Endothelial cell of umbilical vein (primary cell): ENCODE data around the gene SNX25. TPM values are rescaled to one million over a fixed set of nuclear protein-coding genes. Genes with fewer than 3 reads are reported as not detected.

Experiments used
- BruUV-seq: library from RNA; stranded (reverse); fragments of 400-500 nt; replicated peaks from 2 replicates; lab custom pipeline; 2021; lab: Mats Ljungman, UMichigan
- CTCF ChIA-PET: fragments of 300-600, 350-600 bp; sonication (Branson Sonifier 250); formaldehyde crosslinking; loops from one replicate; lab custom pipeline; 2021; ENCODE audit warnings: antibody characterized with exemption, inconsistent platforms; lab: Charles Lee
- POLR2A ChIA-PET: fragments of 300-600, 350-600 bp; sonication (Branson Sonifier 250); formaldehyde crosslinking; loops from one replicate; lab custom pipeline; 2021; ENCODE audit warnings: antibody characterized with exemption, inconsistent platforms; lab: Charles Lee
- DNase-seq: peaks from one replicate; pipeline ENCODE4 v3.0.0-alpha.2; 2011; ENCODE audit warnings: low read depth, low spot score
- FAIRE-seq: peaks from 2 replicates; lab custom pipeline; 2011; peaks lifted over from hg19 to GRCh38; lab: Jason Lieb, UNC
- H2AFZ ChIP-seq: 2 replicates; pipeline ENCODE4 v1.6.0; 2012; ENCODE audit warnings: low read depth, low read length, control low read depth, inconsistent platforms
- H3K27ac ChIP-seq: 2 replicates; pipeline ENCODE4 v1.5.1; 2011; ENCODE audit warnings: low read depth, mild to moderate bottlenecking, control low read depth, low read length, moderate library complexity; ENCODE audit not compliant: insufficient read depth
- H3K27me3 ChIP-seq, 2 experiments: 2 replicates each; pipeline versions ENCODE4 v1.6.0 to v1.6.1; 2011; ENCODE audit warnings: low read length in 2 of 2, mixed read lengths in 1 of 2; ENCODE audit not compliant: control insufficient read depth in 2 of 2, insufficient read depth in 2 of 2
- H3K36me3 ChIP-seq, 2 experiments: 2 replicates in 1 of 2; 3 replicates in 1 of 2; pipeline ENCODE4 v1.5.1; 2011; ENCODE audit warnings: low read length in 2 of 2, mild to moderate bottlenecking in 1 of 2, moderate library complexity in 1 of 2; ENCODE audit not compliant: control insufficient read depth in 2 of 2, insufficient read depth in 2 of 2; ENCODE audit errors: extremely low read depth in 1 of 2
- H3K4me1 ChIP-seq: 3 replicates; pipeline ENCODE4 v1.5.1; 2011; ENCODE audit warnings: mild to moderate bottlenecking, low read length; ENCODE audit not compliant: control insufficient read depth, insufficient read depth; ENCODE audit errors: extremely low read depth
- H3K4me2 ChIP-seq: 2 replicates; pipeline ENCODE4 v1.6.1; 2011; ENCODE audit warnings: low read length, control low read depth, mixed read lengths; ENCODE audit not compliant: insufficient read depth
- H3K4me3 ChIP-seq, 3 experiments: fragments of 200-600 bp in 1 of 3; sonication (generic), shearing (Covaris generic) in 1 of 3; replicated peaks in 1 of 3; 2 replicates each; pipeline ENCODE4 v1.5.1; 2011 to 2016; ENCODE audit warnings: control low read depth in 3 of 3, low read length in 3 of 3, mild to moderate bottlenecking in 2 of 3, inconsistent platforms in 1 of 3, low read depth in 1 of 3, moderate library complexity in 1 of 3; ENCODE audit not compliant: insufficient read depth in 1 of 3
- H3K79me2 ChIP-seq: 2 replicates; pipeline ENCODE4 v1.6.0; 2012; ENCODE audit warnings: low read length, inconsistent platforms; ENCODE audit not compliant: control insufficient read depth, insufficient read depth
- H3K9ac ChIP-seq: replicated peaks from 2 replicates; pipeline ENCODE3; 2011; ENCODE audit warnings: low read length, control low read depth; ENCODE audit not compliant: insufficient read depth; ENCODE audit errors: extremely low read depth
- H3K9me1 ChIP-seq: replicated peaks from 3 replicates; pipeline ENCODE4 v1.6.0; 2011; ENCODE audit warnings: mild to moderate bottlenecking, low read length; ENCODE audit not compliant: control insufficient read depth, insufficient read depth; ENCODE audit errors: extremely low read depth
- H3K9me3 ChIP-seq: replicated peaks from 2 replicates; pipeline ENCODE4 v1.5.1; 2012; ENCODE audit warnings: low read length, inconsistent platforms; ENCODE audit not compliant: control insufficient read depth, insufficient read depth
- H4K20me1 ChIP-seq: replicated peaks from 2 replicates; pipeline ENCODE3; 2011; ENCODE audit warnings: mild to moderate bottlenecking, low read length; ENCODE audit not compliant: control insufficient read depth, insufficient read depth; ENCODE audit errors: extremely low read depth
- CTCF ChIP-seq, 2 donors: IDR thresholded peaks; 1 replicate in 1 of 2; 2 replicates in 1 of 2; pipeline ENCODE4 v1.5.1; 2011; ENCODE audit warnings: low read length in 2 of 2, mild to moderate bottlenecking in 2 of 2, moderate library complexity in 2 of 2, control low read depth in 1 of 2, inconsistent platforms in 1 of 2, low read depth in 1 of 2; ENCODE audit not compliant: insufficient read depth in 1 of 2; ENCODE audit errors: extremely low read depth in 1 of 2
- EZH2 ChIP-seq: IDR thresholded peaks from 2 replicates; pipeline ENCODE4 v1.6.1; 2012; ENCODE audit warnings: borderline replicate concordance, low read depth, mild to moderate bottlenecking, moderate library complexity, low read length, inconsistent platforms; ENCODE audit not compliant: severe bottlenecking
- FOS ChIP-seq: IDR thresholded peaks from 2 replicates; pipeline ENCODE4 v1.6.1; 2011; ENCODE audit warnings: mild to moderate bottlenecking, low read length, moderate library complexity, borderline replicate concordance; ENCODE audit not compliant: insufficient read depth
- GATA2 ChIP-seq: IDR thresholded peaks from 2 replicates; pipeline ENCODE4 v1.7.0; 2011; ENCODE audit warnings: low read depth, mild to moderate bottlenecking, moderate library complexity, mixed read lengths, low read length; ENCODE audit not compliant: insufficient read length, insufficient read depth
- JUN ChIP-seq: IDR thresholded peaks from 2 replicates; pipeline ENCODE4 v1.6.1; 2011; ENCODE audit warnings: borderline replicate concordance, low read depth; ENCODE audit not compliant: insufficient read length, insufficient read depth
- MAX ChIP-seq: IDR thresholded peaks from 2 replicates; pipeline ENCODE4 v1.6.1; 2011; ENCODE audit not compliant: insufficient read depth, insufficient read length
- MYC ChIP-seq: IDR thresholded peaks from one replicate; pipeline ENCODE4 v1.6.1; 2011; ENCODE audit warnings: mild to moderate bottlenecking, low read depth, low read length
- POLR2A ChIP-seq: IDR thresholded peaks from 2 replicates; pipeline ENCODE4 v1.6.1; 2012; ENCODE audit warnings: low read depth, mild to moderate bottlenecking, control low read depth, low read length
- POLR2AphosphoS5 ChIP-seq: IDR thresholded peaks from 2 replicates; pipeline ENCODE4 v1.6.1; 2012; ENCODE audit warnings: low read depth, mild to moderate bottlenecking, control low read depth, low read length, moderate library complexity; ENCODE audit not compliant: insufficient read depth
- dilution Hi-C: fragments of 300-500 bp; cut with MboI; formaldehyde crosslinking; loops from one replicate; pipeline ENCODE4 v1.15.0; 2019; ENCODE audit warnings: low sequenced_read_pairs; ENCODE audit not compliant: extremely low pct_ligation_motif_present
- intact Hi-C: fragments of 100-400 bp; cut with micrococcal nuclease; formaldehyde crosslinking; loops from one replicate; pipeline ENCODE4 v1.10.0; 2022
- polyA plus RNA-seq, 4 experiments: library from polyadenylated mRNA; depleted of rRNA in 3 of 4; stranded (reverse) in 3 of 4; unstranded in 1 of 4; fragments of >200 nt; gene quantifications; 2 replicates each; pipeline versions ENCODE4 v1.2.1 to v1.2.3, GENCODE V29; 2011 to 2012; ENCODE audit warnings: missing spikeins in 1 of 4
- total RNA-seq: library from RNA; stranded (reverse); gene quantifications from 2 replicates; pipeline ENCODE4 v1.2.3, GENCODE V29; 2021

SNX25 gene
- total and polyA plus RNA-seq, 2 donors (not counting 3 experiments of a cell fraction or from before 2014, with no cell fraction given), result 6.6 to 16.1 TPM

- no peaks in the 10 kb centered on the region for H3K9me3 ChIP-seq
- DNase-seq, result peak; percentile 90
- H3K36me3 ChIP-seq, result no peaks in the 10 kb centered on the region
- H3K27ac ChIP-seq, result peak within 1 kb of the TSS; percentile 79
- H3K4me3 ChIP-seq, result peak within 1 kb of the TSS; percentile 60 to 89 (median 64)
- TF ChIP-seq POLR2AphosphoS5 (peak; percentile 78), GATA2 (no peak), MYC (no peak), EZH2 (no peak), MAX (peak; percentile 56), CTCF (IDR thresholded peaks at IDR 0.05; ENCODE audit: extremely low read depth in 1 of 2, insufficient read depth in 1 of 2, low read depth in 1 of 2, low read length in 2 of 2) (no peak), FOS (peak; percentile 9), JUN (no peak), POLR2A (peak; percentile 43)
- peak; percentile 83 for FAIRE-seq
- ChIA-PET CTCF (interaction anchor here (0.6 to 1.7 kb wide), 3 partner anchors 20 to 834 kb away, joined by 3 to 5 read pairs (median 3); no protein-coding TSS in a partner anchor), POLR2A (no interaction called here)
- peaks cover 34% of the 10 kb centered on the region for H3K4me1 ChIP-seq
- H3K79me2 ChIP-seq, result peaks cover 11% of the 10 kb centered on the region
- peak within 1 kb of the TSS; percentile 64 for H2AFZ ChIP-seq
- no peaks in the 10 kb centered on the region for H3K27me3 ChIP-seq
- intact Hi-C loops, result loop anchor here (1.0 to 10.0 kb wide), 7 partner anchors 61 to 1699 kb away; partner anchors contain the start of genes ANKRD37, ING2, SLC25A4 and UFSP2
- no peaks in the 10 kb centered on the region for H3K9me1 ChIP-seq
- BruUV-seq, result no TSS peak
- dilution Hi-C loops, result no loop called here
- H4K20me1 ChIP-seq, result no peaks in the 10 kb centered on the region
- H3K4me2 ChIP-seq, result peak within 1 kb of the TSS; percentile 95
- peak within 1 kb of the TSS; percentile 85 for H3K9ac ChIP-seq
Observed at GRCh38 chr4:185203486-185204237, 5.7 kb upstream of the SNX25 start, which contains the start of gene CFAP97. Gene CFAP97, minus strand, starts transcription at chr4:185204000. Its CDS starts 12,804 bp downstream, at chr4:185191196.
